GM12874 (cell line): Measurements from ENCODE around the gene ASTN1.

ENCODE experiments used
- CTCF ChIP-seq: IDR thresholded peaks from 2 replicates; pipeline ENCODE4 v1.5.1; 2011; ENCODE audit warnings: low read depth, mild to moderate bottlenecking, control low read depth, low read length, moderate library complexity; ENCODE audit not compliant: insufficient read depth

ASTN1 gene

DNA sequence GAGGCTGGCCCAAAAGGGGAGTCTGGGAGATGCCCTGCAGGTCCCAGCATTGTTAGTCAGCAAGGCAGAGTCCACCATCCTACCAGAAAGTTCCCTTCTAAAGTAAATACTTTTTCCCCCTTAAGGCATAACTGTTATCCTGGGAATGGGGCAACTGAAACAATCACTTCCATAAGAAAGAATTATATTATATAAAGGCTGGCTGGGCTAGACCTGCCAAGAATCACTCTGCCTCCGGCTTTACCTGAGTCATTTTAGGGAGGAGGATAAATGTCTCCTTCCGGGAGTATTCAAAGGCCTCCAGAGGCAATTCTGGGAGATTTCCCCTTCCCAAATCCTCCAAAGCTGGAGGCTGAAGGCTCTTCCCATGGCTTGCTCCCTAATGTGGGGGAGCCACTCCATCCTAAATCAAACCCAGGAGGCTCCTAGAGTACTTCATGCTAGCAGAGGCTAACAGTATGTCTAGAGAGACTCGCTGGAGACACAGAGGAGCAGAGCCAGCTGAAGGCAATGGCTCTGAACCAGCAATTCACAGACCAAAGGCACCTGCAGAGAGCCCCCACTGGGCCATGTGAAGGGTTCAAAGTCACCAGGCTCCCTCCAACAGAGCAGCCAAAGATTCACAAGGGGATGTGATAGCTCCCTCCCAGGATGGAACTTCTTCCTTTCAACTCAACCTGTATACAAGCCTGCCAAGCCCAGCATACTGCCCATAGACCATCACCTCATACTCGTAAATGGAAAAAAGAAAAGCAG, 116.0 kb downstream of the ASTN1 start:
- TF ChIP-seq CTCF, result no peak

GRCh38 chr1:177045151-177045550, 119.4 kb downstream of the ASTN1 start:
- no peak for TF ChIP-seq CTCF

DNA sequence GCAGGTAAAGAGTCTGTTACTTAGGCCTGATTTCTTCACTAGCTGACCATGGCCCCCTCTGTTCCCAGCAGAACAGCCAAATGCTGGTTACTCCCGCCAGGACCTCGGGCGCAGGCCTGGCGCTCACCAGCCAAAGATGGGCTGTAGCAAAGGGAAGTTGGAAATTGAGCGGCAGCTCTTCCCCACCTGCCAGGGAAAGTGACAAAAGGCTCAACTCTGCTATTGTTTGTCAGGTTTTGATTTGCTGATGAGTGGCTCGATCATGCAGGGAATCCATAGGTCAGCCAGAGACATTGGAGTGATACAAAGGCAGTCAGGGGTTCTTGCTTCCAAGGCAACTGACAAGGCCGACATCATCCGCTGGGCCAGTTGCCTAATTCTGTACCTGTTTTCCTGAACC, 120.1 kb downstream of the ASTN1 start:
- TF ChIP-seq CTCF, result no peak

- no peak for TF ChIP-seq CTCF
Observed at GRCh38 chr1:177043597-177043996, 120.9 kb downstream of the ASTN1 start.

DNA sequence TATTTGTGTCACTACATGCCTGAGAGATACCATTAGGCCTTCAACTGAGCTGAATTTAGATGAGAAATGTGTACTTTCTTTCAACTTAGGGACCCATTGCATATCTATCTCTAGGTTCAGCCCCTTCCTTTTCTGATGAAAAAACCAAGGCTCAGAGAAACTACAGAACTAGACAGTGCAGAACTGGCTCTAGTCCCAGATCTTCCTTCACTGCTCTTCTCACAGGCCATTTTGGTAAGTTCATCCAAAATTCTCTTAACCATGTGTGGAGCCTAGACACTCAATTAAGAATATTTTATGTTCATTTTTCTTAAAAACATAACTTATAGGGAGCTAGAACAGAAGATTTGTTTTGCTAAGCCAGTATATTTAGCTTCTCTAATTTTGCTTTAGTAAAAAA, 128.9 kb downstream of the ASTN1 start:
- no peak for TF ChIP-seq CTCF

DNA sequence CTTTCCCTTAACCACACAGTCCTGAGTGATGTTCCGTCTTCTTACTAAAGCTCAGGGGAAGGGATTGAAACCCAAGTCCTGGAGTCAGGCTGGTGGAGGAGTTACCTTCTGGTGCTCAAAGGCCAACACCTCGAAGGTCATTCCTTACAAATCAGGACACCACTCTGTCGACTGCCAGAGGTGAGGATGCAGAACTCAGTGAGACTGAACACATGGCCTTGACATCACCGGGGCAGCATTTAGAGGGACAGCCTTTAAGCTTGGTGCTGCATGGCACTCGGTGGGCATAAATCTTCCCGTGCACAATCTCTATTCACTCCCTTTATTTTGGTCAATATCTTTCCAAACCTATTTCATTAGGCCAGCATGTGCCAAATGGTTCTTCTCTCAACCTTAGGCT, 130.9 kb downstream of the ASTN1 start:
- TF ChIP-seq CTCF, result no peak

DNA sequence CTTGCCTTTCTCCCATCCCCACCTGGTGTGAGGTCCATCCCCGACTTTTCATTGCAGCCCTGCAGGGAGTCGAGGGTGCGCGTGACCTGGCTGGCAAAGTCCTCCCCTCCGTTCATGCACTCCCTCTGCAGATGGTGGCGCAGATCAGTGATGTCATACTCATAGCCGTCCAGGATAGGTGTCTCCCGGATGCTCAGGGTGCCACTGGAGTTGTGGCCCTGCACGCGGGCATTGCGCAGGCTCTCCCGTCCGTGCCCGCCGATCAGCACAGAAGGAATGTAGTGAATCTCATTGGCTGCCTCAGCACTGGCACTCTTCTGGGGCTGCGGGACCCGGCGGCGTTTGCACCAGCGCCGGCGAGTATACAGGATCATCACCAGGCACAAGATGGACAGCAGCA, 132.1 kb downstream of the ASTN1 start:
- no peak for TF ChIP-seq CTCF

- TF ChIP-seq CTCF, result no peak
Observed at GRCh38 chr1:177024623-177025022, 139.9 kb downstream of the ASTN1 start.
